GM19239 (cell line): ENCODE results near the gene SP8.

ENCODE experiments used
- DNase-seq: peaks from one replicate; pipeline ENCODE4 v3.0.0; 2011; ENCODE audit warnings: low spot score; ENCODE audit not compliant: insufficient read length
- FAIRE-seq: peaks from 2 replicates; lab custom pipeline; 2011; peaks lifted over from hg19 to GRCh38; lab: Jason Lieb, UNC

SP8 gene

DNA sequence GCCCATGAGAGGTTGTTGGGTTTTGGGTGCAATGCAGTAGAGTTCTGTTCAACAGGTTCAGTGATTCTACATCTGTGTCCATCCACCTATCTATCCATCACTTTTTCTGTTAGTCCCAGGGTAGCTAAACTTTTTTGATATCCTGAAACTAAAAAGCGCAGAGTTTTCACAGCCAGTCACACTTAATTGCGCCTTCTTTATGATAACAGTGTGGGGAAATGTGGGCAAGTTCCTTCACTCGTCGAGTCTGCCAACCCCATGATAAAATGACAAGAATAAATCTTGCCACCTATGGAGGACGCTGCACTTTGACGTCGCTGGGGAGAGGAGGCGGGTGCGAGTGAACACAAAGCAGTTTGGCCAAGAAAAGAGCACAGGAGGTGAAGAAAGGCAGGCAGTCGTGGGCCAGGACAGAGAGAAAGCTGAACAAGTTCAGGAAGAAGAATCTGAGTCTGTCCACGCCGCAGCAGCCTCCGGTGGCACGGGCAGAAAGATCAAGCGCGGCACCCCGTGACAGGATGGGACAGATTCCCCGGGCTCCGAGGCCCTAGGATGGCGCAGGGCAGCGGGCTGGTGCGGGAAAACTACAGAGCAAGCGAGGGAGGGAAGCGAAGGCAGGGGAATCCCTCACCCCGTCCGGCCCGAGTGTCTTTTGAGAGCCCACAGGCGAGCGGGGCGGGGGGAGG, 9.2 kb downstream of the SP8 start:
- no peak for DNase-seq
- peak; percentile 48 for FAIRE-seq

DNA sequence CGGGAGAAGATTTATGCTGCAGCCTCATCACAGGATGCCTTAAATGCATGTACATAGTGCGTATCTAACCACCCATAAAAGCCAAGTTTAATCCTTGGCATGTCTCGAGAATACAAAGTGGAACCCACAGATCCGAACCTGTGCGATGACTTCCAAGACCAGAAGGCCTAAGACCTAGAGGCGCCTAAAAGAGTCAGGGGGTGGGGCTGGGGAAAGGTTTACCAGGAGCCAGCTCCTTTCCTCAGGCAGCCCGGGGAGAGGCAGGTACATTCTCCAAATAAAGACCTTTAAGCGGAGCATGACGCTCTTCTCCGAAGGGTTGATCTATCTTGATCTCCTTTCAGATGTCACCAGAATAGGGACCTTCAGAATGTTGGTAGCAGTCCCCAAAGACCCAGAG, 9.7 kb downstream of the SP8 start:
- FAIRE-seq, result no peak
- DNase-seq, result no peak

DNA sequence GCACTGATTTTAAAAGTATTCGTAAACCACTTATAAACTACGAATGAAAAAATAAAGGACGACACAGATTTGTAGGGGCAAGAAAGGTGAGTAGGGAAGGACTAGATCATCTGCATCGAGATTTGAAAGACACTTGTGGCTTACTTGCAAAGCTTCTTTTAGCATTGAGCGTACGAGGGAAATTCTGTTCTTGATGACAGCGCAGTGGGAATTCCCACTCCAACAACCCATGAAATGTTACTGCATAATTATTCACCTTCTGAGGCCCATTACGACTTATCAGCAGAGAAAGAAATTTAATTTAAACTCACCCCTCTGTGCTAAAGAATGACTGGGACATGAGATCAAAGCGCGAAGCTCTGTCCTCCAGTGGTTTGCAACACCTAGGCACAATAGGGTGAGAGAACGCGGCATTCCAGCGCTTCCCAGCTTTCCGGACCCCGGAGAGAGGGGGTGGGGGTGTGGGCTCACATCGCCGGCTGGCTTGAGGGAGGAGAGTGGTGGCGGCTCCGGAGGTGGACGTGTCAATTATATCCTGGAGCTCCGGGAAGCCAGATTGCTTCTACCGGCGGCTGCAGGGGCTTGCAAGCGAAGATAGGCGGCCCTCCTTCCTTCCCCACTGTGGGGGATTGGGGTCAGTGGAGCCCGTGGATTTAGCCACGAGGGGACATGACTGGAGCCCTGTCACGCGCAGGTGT, 10.3 kb downstream of the SP8 start:
- no peak for DNase-seq

DNA sequence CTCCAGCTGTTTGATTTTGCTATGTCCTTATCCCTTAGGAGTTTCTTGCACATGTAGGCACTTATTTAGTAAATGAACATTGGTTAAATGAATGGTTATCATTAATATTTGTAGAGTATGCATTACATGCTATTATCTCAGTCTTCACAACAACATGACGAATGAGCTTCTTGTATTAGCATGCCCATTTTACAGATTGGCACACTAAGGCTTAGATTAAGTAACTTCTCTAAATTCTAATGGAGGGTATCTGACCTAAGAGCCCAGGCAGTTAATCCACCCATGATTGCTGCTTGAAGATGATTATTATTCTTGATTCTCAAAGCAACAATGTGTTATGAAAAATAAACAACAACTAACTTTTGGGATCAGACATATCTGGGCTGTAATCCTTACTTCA, 32.7 kb downstream of the SP8 start:
- FAIRE-seq (no peak), DNase-seq (no peak)

More for the DNA sequence above, 10.3 kb downstream of the SP8 start:
- no peak for FAIRE-seq

DNA sequence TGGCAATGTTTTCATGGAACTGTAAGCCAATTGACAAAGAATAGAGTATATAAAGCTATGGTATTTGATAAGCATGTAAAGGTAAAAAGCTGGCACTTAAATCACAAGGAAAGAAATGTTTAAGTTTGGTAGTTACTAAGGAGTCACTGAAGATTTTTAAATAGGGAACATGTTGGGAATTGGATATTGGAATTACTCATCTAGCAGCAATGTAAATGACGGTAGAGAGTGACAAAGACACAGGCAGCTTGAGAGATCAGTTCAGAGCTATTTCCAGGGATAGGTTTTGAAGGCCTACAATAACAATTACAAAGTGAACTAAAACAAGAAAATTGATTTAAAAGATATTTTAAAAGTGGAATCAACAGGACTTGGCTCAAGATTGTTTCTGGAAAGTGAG, 36.8 kb downstream of the SP8 start:
- FAIRE-seq, result no peak

DNA sequence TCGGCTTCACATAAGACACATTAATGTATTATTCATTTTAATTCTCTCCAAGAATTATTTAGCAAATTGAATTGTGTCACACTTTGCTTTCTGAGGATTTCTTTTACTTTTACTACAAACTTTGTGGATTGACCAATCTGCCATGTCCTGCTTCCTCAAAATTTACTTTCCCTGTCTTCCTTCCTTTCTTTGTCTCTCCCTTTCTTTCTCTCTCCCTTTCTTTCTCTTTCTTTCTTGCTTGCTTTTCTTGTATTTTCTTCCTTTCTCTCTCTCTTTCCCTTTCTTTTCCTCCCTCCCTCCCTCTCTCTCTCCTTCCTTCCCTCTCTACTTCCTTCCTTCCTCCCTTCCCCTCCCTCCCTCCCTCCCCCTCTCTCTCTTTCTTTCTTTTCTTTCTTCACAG, 37.8 kb downstream of the SP8 start:
- DNase-seq (no peak), FAIRE-seq (no peak)

More for the DNA sequence above, 36.8 kb downstream of the SP8 start:
- DNase-seq, result no peak

DNA sequence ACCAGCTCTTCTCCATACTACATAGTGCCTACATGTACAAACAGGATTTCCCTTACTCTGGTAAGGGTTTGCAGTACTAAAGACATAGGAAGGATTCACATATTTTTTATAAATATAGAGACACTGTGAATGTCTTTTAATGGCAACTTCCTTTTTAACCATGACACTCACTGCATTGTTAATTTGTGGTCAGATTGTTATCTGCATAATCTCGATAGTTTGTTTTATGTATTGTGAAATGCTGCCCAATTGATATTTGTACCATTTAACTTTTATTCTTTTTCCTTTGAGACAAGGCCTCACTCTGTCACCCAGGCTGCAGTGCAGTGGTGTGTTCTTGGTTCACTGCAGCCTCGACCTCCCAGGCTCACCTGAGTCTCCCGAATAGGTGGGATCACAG, 39.7 kb downstream of the SP8 start:
- FAIRE-seq (no peak), DNase-seq (no peak)

DNA sequence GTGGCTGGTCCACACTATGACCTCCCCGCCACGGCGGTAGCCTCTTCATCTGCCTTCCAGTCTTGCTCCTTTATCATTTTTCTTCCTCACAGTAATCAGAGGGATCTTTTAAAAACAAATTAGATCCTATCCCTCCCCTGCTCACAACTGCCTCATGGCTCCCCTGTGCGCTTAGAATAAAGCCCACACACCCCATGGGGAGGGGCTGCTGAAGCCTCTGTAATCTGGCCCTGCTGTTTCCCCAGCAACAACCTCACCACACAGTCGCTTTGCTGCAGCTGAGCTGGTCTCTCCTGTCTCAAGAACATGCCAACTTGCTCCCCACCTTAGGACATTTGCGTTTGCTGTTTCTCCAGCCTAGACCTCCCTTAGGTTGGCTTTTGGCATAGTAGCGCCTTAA, 41.0 kb downstream of the SP8 start:
- no peak for FAIRE-seq
- no peak for DNase-seq

DNA sequence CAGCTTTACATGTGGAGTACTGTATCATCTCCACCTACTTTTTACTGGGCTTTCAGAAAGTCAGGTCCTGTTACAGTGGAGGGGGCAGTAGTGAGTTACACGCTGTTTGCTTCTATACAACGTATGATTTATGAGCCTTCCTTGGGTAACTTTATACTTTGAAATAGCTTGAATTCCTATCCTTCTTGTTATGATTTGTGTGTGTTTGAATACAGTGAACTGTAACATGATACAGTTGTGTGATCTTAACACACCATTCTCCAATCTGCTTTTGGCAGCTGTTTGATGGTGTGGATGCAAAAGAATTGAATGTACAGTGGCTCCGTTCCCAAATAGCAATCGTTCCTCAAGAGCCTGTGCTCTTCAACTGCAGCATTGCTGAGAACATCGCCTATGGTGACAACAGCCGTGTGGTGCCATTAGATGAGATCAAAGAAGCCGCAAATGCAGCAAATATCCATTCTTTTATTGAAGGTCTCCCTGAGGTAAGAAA, 41.7 kb downstream of the SP8 start:
- DNase-seq (no peak), FAIRE-seq (peak; percentile 62)

DNA sequence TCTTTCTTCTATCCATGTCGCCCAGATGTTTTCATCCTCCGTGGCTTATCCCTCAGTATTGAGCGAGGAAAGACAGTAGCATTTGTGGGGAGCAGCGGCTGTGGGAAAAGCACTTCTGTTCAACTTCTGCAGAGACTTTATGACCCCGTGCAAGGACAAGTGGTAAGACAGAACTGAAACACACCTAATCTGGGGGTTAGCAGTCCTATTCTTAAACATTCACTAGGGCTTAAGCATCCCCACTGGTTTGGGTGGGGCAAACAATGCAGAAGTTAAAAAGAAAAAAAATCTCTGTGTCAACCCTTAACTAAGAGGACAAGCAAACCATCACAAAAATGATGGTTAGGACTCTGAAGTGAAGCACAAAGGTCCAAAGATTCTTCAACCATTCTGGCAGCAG, 43.8 kb downstream of the SP8 start:
- FAIRE-seq, result peak; percentile 80
- no peak for DNase-seq

DNA sequence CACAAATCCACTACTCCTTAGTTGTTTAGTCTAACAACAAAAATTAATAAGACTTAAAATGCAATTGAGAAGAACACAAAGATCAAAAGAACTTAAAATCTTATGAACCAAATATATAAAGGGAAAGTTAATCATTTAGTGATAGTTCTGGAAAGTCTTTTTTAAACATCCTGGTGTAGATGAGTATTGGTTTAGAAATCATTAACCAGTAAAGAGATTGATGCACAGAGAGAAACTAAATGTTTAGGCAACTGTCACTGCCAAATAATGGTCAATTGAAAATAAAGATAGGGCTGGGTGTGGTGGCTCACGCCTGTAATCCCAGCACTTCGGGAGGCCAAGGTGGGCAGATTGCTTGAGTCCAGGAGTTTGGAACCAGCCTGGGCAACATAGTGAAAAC, 44.9 kb downstream of the SP8 start:
- FAIRE-seq (peak; percentile 84), DNase-seq (no peak)

DNA sequence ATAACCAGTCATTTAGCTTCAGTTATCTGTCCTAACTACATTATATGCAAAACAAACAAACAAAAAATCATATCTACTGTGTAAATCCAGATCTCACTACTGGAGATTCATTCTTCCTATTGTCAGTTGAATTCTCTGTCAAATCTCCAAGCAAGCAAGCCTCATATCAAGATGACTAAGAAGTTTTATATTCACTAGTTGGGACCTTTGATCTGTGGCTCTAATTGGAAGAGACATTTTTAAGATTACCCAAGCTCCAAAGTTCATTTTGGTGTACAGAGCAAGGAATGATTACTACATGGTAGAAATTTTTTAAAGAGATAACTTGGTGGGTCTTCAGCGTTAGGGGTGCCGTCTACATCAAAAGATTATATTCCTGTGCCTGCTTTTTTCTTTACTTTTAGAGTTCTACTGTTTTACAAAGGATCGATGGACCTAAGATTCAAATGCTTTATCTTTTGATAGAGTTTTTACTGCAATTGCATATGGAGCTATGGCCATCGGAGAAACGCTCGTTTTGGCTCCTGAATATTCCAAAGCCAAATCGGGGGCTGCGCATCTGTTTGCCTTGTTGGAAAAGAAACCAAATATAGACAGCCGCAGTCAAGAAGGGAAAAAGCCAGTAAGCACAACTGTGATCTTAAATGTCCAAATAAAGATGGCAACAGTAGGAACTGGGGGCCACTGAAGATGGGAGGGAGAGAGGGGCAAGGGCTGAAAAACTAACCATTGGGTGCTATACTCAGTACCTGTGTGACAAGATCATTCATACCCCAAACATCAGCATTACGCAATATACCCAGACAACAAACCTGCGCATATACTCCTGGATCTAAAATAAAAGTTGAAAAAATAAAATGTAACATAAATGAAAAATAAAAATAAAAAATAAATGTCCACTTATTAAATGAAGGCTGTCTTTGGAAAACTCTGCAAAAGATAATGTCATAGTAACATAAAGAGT, 47.9 kb downstream of the SP8 start:
- no peak for DNase-seq
- peak; percentile 60 for FAIRE-seq

DNA sequence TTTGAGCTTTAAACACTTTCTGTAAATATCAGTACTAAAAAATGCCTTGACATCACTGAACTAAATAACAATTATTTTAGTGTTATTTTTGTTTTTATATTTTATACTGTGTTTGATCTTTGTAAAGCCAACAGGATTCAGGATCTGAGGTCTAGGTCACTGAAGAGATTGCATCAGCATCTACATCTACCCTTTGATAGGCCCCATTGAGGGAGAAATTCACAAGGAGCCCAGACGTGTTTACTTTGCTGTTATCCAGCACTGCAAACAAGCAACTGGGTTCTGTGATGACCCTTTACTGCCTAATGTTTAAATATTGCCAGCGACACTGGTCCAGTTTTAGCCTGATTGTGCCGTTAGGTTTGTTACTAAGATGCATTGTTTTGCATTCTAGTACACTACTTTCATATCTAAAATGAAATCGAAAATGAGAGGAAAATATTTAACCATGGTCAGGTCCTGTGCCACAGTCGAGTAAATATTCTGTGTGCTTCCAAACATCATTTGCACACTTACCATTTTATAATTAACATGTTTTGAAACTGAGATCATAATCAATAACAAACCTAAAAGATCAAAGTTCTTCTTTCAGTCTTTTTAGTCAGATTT, 48.7 kb downstream of the SP8 start:
- DNase-seq (no peak), FAIRE-seq (peak; percentile 81)

DNA sequence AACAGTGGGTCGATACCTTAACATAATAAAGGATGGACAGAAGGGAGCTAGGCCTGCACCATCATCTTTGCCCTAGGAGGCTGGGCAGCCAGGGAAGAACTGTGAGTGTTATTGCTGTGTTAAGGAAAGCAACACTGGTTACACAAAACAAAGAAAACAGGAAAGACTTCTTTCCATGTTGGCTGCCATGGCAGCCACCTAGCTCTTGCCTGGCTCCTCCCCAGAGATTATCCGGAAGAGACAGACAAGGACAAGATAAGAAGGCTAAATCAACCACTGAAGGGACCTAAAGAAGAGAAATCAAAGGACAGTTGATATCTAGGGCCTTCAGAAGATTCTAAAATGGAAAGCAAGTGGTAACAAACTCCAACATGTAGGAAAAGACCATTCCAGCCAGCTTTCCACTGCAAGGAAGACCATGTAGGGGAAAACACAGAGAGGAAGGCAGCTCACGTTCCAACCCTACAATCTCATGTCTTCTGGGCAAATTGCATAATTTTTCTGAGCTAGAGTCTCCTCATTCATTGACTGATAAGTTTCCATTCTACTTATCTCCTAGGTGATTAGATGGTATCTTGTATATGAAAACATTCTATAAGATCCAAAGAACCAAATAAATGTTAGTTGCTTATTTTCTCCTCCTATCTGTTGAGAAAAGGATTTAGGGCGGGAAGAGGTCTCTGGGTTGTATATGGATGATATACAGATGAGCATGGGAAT, 51.2 kb downstream of the SP8 start:
- DNase-seq (no peak), FAIRE-seq (no peak)
